ENCODE data around the gene PPM1N. TPM values are rescaled to one million over a fixed set of nuclear protein-coding genes. Genes with fewer than 3 reads are reported as not detected.

The PPM1N gene
- polyA plus RNA-seq, 2 of the 4 experiments (the other 2 are of a cell fraction) = 9.2 to 10.5 TPM

- no peak for FAIRE-seq
- peak within 1 kb of the TSS; percentile 70 for H3K4me3 ChIP-seq
- H3K9me3 ChIP-seq = no peaks in the 10 kb centered on the region
- WGBS (ENCODE audit: missing lambda C conversion rate) = 2% methylated on average over 42 of the region's 65 CpGs
- peak within 1 kb of the TSS; percentile 99 for H3K27ac ChIP-seq
- peaks cover 32% of the 10 kb centered on the region for H3K4me1 ChIP-seq
- H3K4me2 ChIP-seq = peak within 1 kb of the TSS; percentile 99
- peak; percentile 61 to 75 for ATAC-seq
- ChIA-PET POLR2A (interaction anchor here (0.6 to 1.8 kb wide), 5 partner anchors 8 to 135 kb away, joined by 3 to 7 read pairs (median 3); no protein-coding TSS in a partner anchor), CTCF (interaction anchor here (0.8 to 1.8 kb wide), 8 partner anchors 9 to 185 kb away, joined by 3 to 11 read pairs (median 4); partner anchors contain the start of gene QPCTL)
- DNase-seq (ENCODE audit: low read depth in 1 of 2, low spot score in 1 of 2) = peak; percentile 90 to 94
- TF ChIP-seq NFE2L2 (conservative IDR thresholded peaks at IDR 0.05; ENCODE audit: low read length) = no peak
- TF ChIP-seq EHMT2 (IDR thresholded peaks at IDR 0.05; ENCODE audit: low read depth) = no peak
- no peak for TF ChIP-seq RARB (CRISPR knock-in tag; IDR thresholded peaks at IDR 0.05)
- peak; percentile 79 for TF ChIP-seq MYC (IDR thresholded peaks at IDR 0.05; ENCODE audit: borderline replicate concordance, low read length)
- no peak for TF ChIP-seq SREBF2 (IDR thresholded peaks at IDR 0.05)
- peak; percentile 92 for TF ChIP-seq MAX (IDR thresholded peaks at IDR 0.05)
- TF ChIP-seq REST (IDR thresholded peaks at IDR 0.05) = no peak
- TF ChIP-seq JUNB (IDR thresholded peaks at IDR 0.05) = no peak
- peak; percentile 54 for TF ChIP-seq CHD2 (IDR thresholded peaks at IDR 0.05; ENCODE audit: low read length, partially characterized antibody)
- TF ChIP-seq HEYL (CRISPR knock-in tag; IDR thresholded peaks at IDR 0.05) = no peak
- TF ChIP-seq NPAS2 (CRISPR knock-in tag; IDR thresholded peaks at IDR 0.05; ENCODE audit: borderline replicate concordance) = no peak
- no peak for TF ChIP-seq ELK1 (IDR thresholded peaks at IDR 0.05; ENCODE audit: low read depth, low read length)
- peak; percentile 92 for TF ChIP-seq BCL3 (IDR thresholded peaks at IDR 0.05)
- TF ChIP-seq BHLHE40 (IDR thresholded peaks at IDR 0.05; ENCODE audit: low read depth, low read length) = no peak
- 0 out of 2 replicates have a peak, but pooled peaks have one; percentile 57 for TF ChIP-seq CHD4 (IDR thresholded peaks at IDR 0.05; ENCODE audit: borderline replicate concordance)
- TF ChIP-seq RAD21 (conservative IDR thresholded peaks at IDR 0.05 in 1 of 2, IDR thresholded peaks at IDR 0.05 in 1 of 2) = no peak
- TF ChIP-seq MAFK (IDR thresholded peaks at IDR 0.05; ENCODE audit: partially characterized antibody) = no peak
- TF ChIP-seq USF2 (IDR thresholded peaks at IDR 0.05) = no peak
- TF ChIP-seq RFX5 (IDR thresholded peaks at IDR 0.05) = no peak
- no peak; the same call in 1 of the 2 replicates for TF ChIP-seq MAZ (IDR thresholded peaks at IDR 0.05; ENCODE audit: borderline replicate concordance, low read depth, low read length)
- TF ChIP-seq ATOH8 (CRISPR knock-in tag; IDR thresholded peaks at IDR 0.05; ENCODE audit: low read depth) = no peak
- peak; percentile 95 for TF ChIP-seq POLR2A (IDR thresholded peaks at IDR 0.05; ENCODE audit: low read length)
- TF ChIP-seq HMGXB4 (CRISPR knock-in tag; IDR thresholded peaks at IDR 0.05; ENCODE audit: borderline replicate concordance) = no peak
- no peak for TF ChIP-seq ESRRA (IDR thresholded peaks at IDR 0.05; ENCODE audit: borderline replicate concordance, low read length)
- no peak for TF ChIP-seq CTCF (IDR thresholded peaks at IDR 0.05)
- peak; percentile 28 to 67; a peak in 2 of 5 replicates for TF ChIP-seq JUN (IDR thresholded peaks at IDR 0.05)
- no peak for TF ChIP-seq HDAC2 (IDR thresholded peaks at IDR 0.05)
These were observed 9.0 kb downstream of the PPM1N start, which contains the start of gene VASP for GRCh38 chr19:45506989-45507871. TSS of gene VASP (plus strand) at chr19:45507479. CDS start at chr19:45507772, 293 bp downstream.
